ENCODE results near the gene OGFOD3.
A peak's percentile ranks its signal among the peaks of the same experiment; 100 is the strongest.

DNA sequence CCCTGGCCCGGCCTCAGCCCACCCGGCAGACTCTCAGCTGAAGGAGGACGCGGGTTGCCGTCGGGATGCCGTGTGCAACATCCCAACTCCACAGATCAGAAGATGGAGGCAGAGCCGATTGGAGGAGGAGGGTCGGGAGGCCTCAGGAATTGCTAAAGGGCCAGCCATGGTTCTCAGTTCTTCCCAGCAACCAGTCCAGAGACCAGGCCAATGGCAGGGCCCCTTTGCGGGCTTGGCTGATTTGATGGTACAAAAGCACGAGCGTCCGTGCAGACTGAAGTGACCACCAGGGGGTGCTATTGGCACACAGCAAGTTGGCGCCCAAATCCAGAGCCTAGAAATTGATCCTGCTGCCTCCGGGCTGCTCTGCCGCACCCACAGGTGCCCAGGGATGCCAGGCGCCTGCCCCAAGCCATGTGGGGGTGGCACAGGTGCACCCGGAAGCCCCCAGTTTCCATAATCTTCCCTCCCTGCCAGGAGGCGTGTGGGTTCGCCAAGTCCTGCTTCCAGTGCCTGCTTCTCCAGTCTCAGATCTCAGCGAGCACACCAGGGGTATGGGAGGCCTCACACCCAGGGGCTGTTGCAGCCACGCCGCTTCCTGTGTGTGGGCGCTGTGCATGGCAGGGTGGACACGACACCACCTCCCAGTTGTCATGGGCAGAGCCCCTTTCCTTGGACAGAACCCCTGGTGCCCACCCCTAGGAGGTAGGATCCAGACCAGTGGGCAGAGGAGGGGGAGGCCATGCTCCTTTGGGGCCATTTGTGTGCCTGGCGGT is 66.5 kb downstream of the OGFOD3 start:
- TF ChIP-seq, protein P1, sequence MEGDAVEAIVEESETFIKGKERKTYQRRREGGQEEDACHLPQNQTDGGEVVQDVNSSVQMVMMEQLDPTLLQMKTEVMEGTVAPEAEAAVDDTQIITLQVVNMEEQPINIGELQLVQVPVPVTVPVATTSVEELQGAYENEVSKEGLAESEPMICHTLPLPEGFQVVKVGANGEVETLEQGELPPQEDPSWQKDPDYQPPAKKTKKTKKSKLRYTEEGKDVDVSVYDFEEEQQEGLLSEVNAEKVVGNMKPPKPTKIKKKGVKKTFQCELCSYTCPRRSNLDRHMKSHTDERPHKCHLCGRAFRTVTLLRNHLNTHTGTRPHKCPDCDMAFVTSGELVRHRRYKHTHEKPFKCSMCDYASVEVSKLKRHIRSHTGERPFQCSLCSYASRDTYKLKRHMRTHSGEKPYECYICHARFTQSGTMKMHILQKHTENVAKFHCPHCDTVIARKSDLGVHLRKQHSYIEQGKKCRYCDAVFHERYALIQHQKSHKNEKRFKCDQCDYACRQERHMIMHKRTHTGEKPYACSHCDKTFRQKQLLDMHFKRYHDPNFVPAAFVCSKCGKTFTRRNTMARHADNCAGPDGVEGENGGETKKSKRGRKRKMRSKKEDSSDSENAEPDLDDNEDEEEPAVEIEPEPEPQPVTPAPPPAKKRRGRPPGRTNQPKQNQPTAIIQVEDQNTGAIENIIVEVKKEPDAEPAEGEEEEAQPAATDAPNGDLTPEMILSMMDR (IDR thresholded peaks at IDR 0.05 in 4 of 5, conservative IDR thresholded peaks at IDR 0.05 in 1 of 5), result peak; percentile 89 to 98 (median 97)
- TF ChIP-seq POLR2A (IDR thresholded peaks at IDR 0.05), result no peak

All from gastrocnemius medialis (tissue), 4 donors.